HEK293T (cell line): ENCODE results near the gene RSPH9.

ENCODE experiments used
- BHLHE40 ChIP-seq: fragments of 450-650 bp; IDR thresholded peaks from 2 replicates; pipeline ENCODE4 v1.6.1; 2016; ENCODE audit warnings: mild to moderate bottlenecking, moderate library complexity, borderline replicate concordance
- CTBP1 ChIP-seq: fragments of 450-650 bp; IDR thresholded peaks from 2 replicates; pipeline ENCODE4 v1.6.1; 2016; ENCODE audit warnings: borderline replicate concordance
- ELF4 ChIP-seq: fragments of 450-650 bp; IDR thresholded peaks from 2 replicates; pipeline ENCODE4 v1.6.1; 2017; ENCODE audit warnings: antibody characterized with exemption
- FOXA1 ChIP-seq: fragments of 450-650 bp; IDR thresholded peaks from 2 replicates; pipeline ENCODE4 v1.6.1; 2016; ENCODE audit warnings: mild to moderate bottlenecking
- HDGF ChIP-seq: fragments of 450-650 bp; IDR thresholded peaks from 2 replicates; pipeline ENCODE4 v1.6.1; 2017; ENCODE audit warnings: antibody characterized with exemption, borderline replicate concordance
- NFRKB ChIP-seq: fragments of 450-650 bp; IDR thresholded peaks from 2 replicates; pipeline ENCODE4 v1.6.1; 2016; ENCODE audit warnings: mild to moderate bottlenecking, moderate library complexity
- SUZ12 ChIP-seq: fragments of 450-650 bp; IDR thresholded peaks from 2 replicates; pipeline ENCODE4 v1.6.1; 2016; ENCODE audit warnings: mild to moderate bottlenecking

DNA sequence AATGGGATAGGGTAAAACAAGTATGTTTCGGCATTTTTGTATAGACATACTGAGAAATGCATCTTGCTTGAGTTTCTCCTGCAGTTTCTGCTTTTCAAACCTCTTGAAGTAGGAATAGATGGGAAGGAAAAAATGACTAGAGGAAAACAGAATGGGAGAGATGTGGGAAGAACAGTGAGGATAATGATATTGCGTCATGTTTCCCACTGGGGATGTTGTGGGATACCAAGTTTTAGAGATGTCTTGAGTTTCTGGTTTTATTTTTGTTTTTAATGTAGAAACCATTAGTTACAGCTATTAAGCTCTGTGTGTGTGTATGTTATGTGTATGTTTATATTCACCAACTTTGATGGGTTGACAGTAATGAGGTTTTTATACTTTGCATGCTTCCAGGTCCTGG is 44.2 kb upstream of the RSPH9 start:
- TF ChIP-seq BHLHE40: no peak
- TF ChIP-seq SUZ12: no peak
- TF ChIP-seq FOXA1: no peak
- no peak for TF ChIP-seq ELF4
- no peak for TF ChIP-seq CTBP1
- no peak for TF ChIP-seq NFRKB
- TF ChIP-seq HDGF: no peak
